ENCODE data around the gene HTRA3.

HTRA3 gene

DNA sequence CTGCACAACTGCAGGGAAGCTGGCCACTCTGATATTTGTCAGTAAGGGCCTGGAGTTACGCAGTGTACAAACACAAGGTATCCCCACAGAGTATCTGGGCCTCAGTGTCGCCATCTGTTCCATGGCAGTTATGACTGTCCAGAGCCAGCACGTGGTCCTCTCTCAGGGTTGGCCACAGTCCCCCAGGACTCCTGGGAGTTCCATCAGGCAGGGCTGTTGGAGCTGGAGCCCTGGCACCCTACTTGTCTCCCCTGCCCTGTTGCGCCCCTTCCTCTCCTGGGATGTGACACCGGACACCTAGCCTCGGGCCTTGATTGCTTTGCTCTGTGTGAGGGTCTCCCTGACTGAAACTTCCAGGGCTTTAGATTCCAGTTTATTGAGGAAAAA, 8.4 kb downstream of the HTRA3 start:
- ATAC-seq, result peak; percentile 5; the same call in 2 of the 3 replicates
- no peak for TF ChIP-seq ZNF8 (CRISPR knock-in tag; IDR thresholded peaks at IDR 0.05)
- no peak for TF ChIP-seq TOX (CRISPR knock-in tag; IDR thresholded peaks at IDR 0.05; ENCODE audit: borderline replicate concordance)
- no peak for TF ChIP-seq OSR1 (CRISPR knock-in tag; IDR thresholded peaks at IDR 0.05)
- TF ChIP-seq, protein P1, sequence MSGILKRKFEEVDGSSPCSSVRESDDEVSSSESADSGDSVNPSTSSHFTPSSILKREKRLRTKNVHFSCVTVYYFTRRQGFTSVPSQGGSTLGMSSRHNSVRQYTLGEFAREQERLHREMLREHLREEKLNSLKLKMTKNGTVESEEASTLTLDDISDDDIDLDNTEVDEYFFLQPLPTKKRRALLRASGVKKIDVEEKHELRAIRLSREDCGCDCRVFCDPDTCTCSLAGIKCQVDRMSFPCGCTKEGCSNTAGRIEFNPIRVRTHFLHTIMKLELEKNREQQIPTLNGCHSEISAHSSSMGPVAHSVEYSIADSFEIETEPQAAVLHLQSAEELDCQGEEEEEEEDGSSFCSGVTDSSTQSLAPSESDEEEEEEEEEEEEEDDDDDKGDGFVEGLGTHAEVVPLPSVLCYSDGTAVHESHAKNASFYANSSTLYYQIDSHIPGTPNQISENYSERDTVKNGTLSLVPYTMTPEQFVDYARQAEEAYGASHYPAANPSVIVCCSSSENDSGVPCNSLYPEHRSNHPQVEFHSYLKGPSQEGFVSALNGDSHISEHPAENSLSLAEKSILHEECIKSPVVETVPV (CRISPR knock-in tag; IDR thresholded peaks at IDR 0.05), result no peak
- TF ChIP-seq ZNF70 (CRISPR knock-in tag; IDR thresholded peaks at IDR 0.05), result no peak

DNA sequence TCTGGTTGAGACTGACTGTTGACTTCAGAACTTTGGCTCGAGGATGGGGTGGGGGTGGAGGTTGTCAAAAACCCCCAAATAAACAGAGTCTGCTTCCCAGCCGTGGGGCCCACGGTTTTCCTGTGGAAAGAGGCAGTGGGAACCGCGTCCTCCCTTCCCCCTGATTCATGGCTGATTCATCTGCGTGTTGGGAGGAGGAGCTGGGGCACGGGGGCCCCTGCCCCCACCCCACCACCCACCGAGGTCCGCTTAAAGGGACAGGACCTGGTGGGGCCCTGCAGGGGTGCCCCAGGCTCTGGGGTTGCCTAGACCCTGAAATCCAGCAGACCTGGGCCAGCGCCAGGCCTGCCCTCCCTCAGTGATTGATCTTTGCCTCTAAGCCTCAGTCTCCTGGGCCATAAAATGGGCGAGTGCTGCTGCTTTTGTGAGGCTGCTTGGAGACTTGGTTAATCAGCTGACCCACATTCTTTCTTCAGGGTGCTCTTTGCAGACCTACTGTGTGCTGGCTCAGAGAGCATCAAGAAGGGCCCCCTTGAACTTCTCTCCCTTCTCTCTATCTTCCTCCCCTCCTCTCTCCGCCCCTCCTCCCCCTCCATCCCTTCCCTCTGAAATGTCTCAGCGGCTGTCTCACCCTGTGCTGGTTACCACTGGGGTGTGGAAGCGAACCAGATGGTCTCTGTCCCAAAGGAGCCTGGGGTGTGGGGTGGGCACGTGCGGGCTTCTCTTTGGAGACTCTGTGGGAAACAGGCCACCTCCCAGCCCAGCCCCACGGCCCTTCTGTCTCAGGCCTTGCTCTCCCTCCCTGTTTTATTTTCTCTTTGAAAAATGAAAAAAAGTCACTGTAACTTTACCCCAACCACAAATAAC, 9.1 kb downstream of the HTRA3 start:
- no peak for TF ChIP-seq ARNTL (CRISPR knock-in tag; IDR thresholded peaks at IDR 0.05; ENCODE audit: borderline replicate concordance, low read depth)
- TF ChIP-seq, protein P2, sequence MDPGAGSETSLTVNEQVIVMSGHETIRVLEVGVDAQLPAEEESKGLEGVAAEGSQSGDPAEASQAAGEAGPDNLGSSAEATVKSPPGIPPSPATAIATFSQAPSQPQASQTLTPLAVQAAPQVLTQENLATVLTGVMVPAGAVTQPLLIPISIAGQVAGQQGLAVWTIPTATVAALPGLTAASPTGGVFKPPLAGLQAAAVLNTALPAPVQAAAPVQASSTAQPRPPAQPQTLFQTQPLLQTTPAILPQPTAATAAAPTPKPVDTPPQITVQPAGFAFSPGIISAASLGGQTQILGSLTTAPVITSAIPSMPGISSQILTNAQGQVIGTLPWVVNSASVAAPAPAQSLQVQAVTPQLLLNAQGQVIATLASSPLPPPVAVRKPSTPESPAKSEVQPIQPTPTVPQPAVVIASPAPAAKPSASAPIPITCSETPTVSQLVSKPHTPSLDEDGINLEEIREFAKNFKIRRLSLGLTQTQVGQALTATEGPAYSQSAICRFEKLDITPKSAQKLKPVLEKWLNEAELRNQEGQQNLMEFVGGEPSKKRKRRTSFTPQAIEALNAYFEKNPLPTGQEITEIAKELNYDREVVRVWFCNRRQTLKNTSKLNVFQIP (CRISPR knock-in tag; IDR thresholded peaks at IDR 0.05; ENCODE audit: borderline replicate concordance, low read depth), result no peak
- TF ChIP-seq ESRRG (CRISPR knock-in tag; IDR thresholded peaks at IDR 0.05), result no peak
- peak; percentile 6; the same call in 2 of the 3 replicates for ATAC-seq

DNA sequence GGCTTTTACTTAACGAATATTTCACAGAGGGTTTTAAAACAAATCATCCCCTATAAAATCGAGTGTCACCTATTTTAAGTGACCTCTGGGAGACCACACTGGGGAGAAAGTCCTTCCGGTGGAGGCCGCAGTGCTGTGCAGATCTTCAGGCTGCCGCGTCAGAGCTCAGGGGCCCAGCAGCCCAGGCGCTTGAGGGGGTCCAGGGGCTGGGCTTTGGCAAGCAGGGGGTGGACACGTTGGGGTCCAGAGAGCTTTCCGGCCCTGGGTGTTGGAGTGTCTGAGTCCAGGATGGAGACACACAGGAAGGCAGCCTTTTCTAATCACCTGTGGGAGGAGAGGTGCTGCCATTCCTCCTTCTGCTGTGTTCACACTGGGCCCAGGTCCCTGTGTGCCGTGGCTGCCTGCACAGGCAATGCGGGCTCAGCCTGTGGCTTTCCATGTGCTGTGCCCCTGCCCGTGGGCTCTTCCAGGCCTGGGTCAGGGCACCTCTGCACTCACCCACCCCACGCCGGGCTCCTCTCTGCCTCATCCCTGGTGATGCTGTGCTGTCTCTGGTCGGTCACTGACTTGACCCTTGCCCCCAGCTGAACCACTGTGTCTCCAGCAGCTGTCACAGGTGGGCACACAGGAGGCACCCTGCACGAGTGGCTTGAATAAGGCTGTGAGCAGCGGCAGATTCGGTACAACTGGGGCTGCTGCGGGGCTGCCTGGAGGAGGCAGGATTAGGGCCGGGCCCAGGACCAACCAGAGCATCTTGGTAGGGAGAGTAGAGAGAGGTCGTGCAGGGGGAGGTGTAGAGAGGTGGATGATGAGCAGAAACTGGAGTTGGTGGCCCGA, 10.0 kb downstream of the HTRA3 start:
- ATAC-seq, result no peak
- TF ChIP-seq, protein P3, sequence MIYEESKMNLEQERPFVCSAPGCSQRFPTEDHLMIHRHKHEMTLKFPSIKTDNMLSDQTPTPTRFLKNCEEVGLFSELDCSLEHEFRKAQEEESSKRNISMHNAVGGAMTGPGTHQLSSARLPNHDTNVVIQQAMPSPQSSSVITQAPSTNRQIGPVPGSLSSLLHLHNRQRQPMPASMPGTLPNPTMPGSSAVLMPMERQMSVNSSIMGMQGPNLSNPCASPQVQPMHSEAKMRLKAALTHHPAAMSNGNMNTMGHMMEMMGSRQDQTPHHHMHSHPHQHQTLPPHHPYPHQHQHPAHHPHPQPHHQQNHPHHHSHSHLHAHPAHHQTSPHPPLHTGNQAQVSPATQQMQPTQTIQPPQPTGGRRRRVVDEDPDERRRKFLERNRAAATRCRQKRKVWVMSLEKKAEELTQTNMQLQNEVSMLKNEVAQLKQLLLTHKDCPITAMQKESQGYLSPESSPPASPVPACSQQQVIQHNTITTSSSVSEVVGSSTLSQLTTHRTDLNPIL (CRISPR knock-in tag; IDR thresholded peaks at IDR 0.05; ENCODE audit: low read depth), result no peak

DNA sequence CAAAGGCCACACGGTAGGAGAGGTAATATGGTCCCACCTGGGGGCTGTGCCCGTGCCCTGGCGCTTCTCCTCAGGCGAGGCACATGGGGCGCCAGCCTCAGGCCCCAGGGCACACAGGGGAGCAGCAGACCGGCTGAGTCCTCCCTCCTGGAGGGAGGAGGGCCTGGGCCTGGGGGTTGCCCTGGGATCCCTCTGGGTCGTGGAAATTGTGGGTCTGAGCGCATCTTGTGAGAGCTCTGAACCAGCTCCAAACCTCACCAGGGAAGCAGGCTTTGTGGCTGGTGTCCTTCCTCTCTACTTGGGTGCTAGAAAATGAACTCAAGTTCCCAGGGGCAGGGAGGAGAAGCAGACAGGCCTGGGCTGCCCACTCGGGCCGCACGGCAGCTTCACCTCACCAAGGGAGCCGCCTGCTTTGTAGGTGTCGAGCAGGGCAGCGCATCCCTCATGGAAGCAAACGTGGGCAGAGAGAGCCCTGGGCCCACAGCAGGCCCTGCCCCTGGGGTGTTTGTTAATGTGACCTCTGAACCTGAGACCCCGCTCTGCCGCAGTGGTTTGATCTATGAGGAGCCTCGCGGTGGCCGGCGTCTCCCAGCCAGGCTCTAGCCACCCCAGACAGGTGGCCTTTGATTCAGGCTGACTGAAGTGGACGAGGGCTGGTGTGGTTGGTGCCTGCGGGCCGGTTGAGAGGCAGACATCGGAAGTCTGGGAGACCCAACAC, 10.8 kb downstream of the HTRA3 start:
- no peak for TF ChIP-seq RARB (CRISPR knock-in tag; IDR thresholded peaks at IDR 0.05)
- no peak for TF ChIP-seq ZC3H10 (CRISPR knock-in tag; IDR thresholded peaks at IDR 0.05)
- no peak for TF ChIP-seq TOX (CRISPR knock-in tag; IDR thresholded peaks at IDR 0.05; ENCODE audit: borderline replicate concordance)
- TF ChIP-seq BACH2 (CRISPR knock-in tag; IDR thresholded peaks at IDR 0.05; ENCODE audit: borderline replicate concordance), result no peak
- TF ChIP-seq, protein P4, sequence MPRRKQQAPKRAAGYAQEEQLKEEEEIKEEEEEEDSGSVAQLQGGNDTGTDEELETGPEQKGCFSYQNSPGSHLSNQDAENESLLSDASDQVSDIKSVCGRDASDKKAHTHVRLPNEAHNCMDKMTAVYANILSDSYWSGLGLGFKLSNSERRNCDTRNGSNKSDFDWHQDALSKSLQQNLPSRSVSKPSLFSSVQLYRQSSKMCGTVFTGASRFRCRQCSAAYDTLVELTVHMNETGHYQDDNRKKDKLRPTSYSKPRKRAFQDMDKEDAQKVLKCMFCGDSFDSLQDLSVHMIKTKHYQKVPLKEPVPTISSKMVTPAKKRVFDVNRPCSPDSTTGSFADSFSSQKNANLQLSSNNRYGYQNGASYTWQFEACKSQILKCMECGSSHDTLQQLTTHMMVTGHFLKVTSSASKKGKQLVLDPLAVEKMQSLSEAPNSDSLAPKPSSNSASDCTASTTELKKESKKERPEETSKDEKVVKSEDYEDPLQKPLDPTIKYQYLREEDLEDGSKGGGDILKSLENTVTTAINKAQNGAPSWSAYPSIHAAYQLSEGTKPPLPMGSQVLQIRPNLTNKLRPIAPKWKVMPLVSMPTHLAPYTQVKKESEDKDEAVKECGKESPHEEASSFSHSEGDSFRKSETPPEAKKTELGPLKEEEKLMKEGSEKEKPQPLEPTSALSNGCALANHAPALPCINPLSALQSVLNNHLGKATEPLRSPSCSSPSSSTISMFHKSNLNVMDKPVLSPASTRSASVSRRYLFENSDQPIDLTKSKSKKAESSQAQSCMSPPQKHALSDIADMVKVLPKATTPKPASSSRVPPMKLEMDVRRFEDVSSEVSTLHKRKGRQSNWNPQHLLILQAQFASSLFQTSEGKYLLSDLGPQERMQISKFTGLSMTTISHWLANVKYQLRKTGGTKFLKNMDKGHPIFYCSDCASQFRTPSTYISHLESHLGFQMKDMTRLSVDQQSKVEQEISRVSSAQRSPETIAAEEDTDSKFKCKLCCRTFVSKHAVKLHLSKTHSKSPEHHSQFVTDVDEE (CRISPR knock-in tag; IDR thresholded peaks at IDR 0.05), result no peak
- TF ChIP-seq, protein P5, sequence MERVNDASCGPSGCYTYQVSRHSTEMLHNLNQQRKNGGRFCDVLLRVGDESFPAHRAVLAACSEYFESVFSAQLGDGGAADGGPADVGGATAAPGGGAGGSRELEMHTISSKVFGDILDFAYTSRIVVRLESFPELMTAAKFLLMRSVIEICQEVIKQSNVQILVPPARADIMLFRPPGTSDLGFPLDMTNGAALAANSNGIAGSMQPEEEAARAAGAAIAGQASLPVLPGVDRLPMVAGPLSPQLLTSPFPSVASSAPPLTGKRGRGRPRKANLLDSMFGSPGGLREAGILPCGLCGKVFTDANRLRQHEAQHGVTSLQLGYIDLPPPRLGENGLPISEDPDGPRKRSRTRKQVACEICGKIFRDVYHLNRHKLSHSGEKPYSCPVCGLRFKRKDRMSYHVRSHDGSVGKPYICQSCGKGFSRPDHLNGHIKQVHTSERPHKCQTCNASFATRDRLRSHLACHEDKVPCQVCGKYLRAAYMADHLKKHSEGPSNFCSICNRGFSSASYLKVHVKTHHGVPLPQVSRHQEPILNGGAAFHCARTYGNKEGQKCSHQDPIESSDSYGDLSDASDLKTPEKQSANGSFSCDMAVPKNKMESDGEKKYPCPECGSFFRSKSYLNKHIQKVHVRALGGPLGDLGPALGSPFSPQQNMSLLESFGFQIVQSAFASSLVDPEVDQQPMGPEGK (CRISPR knock-in tag; IDR thresholded peaks at IDR 0.05; ENCODE audit: borderline replicate concordance), result no peak
- TF ChIP-seq, protein P1 (CRISPR knock-in tag; IDR thresholded peaks at IDR 0.05), result no peak
- no peak for TF ChIP-seq ZNF8 (CRISPR knock-in tag; IDR thresholded peaks at IDR 0.05)
- TF ChIP-seq SNAI2 (CRISPR knock-in tag; IDR thresholded peaks at IDR 0.05), result no peak
- no peak for TF ChIP-seq OSR1 (CRISPR knock-in tag; IDR thresholded peaks at IDR 0.05)
- TF ChIP-seq CSDC2 (CRISPR knock-in tag; IDR thresholded peaks at IDR 0.05), result no peak
- no peak for TF ChIP-seq ZFP30 (CRISPR knock-in tag; IDR thresholded peaks at IDR 0.05)
- TF ChIP-seq ZNF70 (CRISPR knock-in tag; IDR thresholded peaks at IDR 0.05), result no peak
- TF ChIP-seq ISL1 (CRISPR knock-in tag; IDR thresholded peaks at IDR 0.05), result no peak
- no peak for TF ChIP-seq ARNTL (CRISPR knock-in tag; IDR thresholded peaks at IDR 0.05; ENCODE audit: borderline replicate concordance, low read depth)
- ATAC-seq, result no peak

All from SK-N-SH treated with all-trans-retinoic acid at 6 μM for 48 hours (cell line).